Subcutaneous adipose tissue (tissue), 4 donors: ENCODE measurements around the gene DNAI2. TPM values are rescaled to one million over a fixed set of nuclear protein-coding genes. Genes with fewer than 3 reads are reported as not detected.

Source experiments
- total RNA-seq, 4 donors: library from RNA; depleted of rRNA; stranded (reverse); fragments of >200 nt; gene quantifications; one replicate each; pipeline ENCODE4 v1.1.0, GENCODE V29; 2016
- TF ChIP-seq, protein P1 (sequence below): fragments of 450-650 bp; IDR thresholded peaks from one replicate; pipeline ENCODE4 v1.5.1; 2016; ENCODE audit warnings: low read depth, mild to moderate bottlenecking, control low read depth, antibody characterized with exemption, moderate library complexity

Gene DNAI2
- total RNA-seq, 4 donors from 2014 or later: not detected

DNA sequence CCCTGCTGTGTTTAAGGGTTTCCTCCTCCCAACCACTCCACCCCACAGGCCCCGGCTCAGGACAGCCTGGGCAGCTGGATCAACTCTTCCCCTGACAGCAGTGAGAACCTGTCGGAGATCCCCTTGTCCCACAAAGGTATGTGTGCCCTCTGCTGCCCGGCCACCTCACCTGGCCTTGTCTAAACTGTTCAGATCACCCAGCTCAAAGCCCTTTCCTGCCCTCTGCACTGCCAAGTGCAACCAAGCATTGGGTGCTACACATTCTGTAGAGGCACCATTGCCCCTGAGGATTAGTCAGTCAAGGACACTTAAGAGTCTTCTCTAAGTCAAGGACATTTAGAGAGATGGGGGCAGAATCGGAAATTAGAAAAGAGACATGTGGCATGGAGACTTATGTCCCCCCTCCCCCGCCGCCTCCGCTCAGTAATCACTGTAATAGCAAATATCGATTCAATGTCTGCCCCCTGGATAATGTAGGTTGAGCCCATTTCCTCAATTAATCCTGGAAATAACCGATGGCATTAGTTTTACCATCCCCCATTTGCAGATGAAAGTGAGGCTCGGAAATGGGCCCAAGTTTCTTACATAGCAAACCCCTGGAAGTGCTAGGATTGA, 79.5 kb downstream of the DNAI2 start:
- TF ChIP-seq, protein P1, sequence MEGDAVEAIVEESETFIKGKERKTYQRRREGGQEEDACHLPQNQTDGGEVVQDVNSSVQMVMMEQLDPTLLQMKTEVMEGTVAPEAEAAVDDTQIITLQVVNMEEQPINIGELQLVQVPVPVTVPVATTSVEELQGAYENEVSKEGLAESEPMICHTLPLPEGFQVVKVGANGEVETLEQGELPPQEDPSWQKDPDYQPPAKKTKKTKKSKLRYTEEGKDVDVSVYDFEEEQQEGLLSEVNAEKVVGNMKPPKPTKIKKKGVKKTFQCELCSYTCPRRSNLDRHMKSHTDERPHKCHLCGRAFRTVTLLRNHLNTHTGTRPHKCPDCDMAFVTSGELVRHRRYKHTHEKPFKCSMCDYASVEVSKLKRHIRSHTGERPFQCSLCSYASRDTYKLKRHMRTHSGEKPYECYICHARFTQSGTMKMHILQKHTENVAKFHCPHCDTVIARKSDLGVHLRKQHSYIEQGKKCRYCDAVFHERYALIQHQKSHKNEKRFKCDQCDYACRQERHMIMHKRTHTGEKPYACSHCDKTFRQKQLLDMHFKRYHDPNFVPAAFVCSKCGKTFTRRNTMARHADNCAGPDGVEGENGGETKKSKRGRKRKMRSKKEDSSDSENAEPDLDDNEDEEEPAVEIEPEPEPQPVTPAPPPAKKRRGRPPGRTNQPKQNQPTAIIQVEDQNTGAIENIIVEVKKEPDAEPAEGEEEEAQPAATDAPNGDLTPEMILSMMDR: no peak

DNA sequence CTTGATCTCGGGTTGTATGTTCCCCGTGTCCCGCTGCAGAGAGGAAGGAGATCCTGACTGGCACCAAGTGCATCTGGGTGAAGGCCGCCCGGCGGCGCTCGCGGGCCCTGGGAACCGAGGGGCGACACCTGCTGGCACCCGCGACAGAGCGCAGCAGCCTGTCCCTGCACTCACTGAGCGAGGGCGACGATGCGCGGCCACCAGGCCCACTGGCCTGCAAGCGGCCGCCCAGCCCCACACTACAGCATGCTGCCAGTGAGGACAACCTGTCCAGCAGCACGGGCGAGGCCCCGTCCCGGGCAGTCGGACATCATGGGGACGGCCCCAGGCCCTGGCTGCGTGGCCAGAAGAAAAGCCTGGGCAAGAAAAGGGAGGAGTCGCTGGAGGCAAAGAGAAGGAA, 80.1 kb downstream of the DNAI2 start:
- TF ChIP-seq, protein P1: no peak

DNA sequence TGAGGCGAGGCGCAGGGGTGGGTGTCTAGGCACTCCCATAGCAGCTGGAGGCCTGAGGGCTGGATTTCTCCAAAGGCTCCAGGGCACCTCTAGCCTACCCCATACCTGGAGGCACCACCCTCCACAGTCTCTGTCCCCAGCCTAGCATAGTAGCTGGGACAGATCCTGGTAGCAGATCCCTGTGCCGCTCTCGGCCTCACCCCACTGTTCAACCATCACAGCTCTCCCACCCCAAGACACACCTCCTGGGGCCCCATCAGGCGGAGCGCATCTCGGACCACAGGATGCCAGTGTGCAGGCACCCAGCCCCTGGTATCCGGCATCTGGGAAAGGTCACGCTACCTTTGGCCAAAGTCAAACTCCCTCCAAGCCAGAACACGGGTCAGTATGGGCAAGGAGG, 80.5 kb downstream of the DNAI2 start:
- TF ChIP-seq, protein P1: no peak

DNA sequence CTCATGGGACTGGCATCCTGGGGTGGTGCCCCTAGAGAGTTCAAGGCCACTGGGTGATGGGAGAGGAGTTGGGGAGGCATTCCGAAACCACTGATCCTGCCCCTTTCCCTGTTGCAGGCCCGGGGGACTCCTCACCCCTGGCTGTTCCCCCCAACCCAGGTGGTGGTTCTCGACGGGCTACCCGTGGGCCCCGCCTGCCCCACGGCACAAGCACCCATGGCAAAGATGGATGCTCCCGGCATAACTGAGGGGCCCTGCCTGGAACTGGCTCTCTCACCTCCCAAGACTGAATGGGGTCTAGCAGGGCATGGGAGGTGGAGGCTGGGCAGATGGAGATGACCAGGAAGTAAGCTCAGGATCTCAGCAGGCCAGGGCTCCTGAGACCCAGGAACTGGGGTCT, 81.0 kb downstream of the DNAI2 start:
- TF ChIP-seq, protein P1: no peak

DNA sequence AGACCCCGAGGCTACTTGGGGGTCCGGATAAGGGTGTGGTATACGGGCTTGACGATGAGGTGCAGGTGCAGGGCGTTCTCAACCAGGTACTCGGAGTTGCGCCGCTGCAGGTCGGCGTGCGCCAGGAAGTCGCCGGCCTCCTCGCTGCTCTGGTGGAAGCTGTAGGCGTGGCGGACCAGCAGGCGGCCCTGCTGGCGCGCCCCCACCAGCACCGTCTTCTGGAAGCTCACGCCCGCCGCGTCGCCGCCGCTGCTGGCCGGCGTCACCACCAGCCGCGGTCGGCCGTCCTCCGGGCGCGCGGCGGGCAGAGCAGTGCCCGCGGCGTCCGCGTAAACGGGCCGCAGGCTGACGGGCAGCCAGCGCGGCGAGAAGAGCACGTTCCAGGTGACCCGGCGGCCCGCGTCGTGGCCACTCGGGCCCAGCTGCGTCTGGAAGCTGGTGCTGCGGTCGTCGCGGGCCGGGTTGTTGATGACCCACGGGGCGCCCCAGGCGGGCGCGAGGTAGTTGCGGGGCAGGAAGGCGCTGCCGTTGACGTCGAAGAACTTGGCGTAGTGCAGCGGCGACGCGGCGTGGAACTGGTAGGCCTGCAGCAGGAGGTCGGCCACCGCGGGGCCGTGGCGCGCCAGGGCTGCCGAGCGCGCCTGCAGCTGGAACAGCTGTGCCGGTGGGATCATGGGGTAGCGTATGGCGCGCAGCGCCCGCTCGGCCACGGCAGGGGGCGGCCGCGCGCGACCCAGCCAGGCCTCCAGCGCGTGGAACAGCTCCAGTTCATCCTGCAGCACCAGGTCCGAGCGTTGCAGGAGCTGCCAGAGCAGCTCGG, 82.8 kb downstream of the DNAI2 start:
- TF ChIP-seq, protein P1: no peak

DNA sequence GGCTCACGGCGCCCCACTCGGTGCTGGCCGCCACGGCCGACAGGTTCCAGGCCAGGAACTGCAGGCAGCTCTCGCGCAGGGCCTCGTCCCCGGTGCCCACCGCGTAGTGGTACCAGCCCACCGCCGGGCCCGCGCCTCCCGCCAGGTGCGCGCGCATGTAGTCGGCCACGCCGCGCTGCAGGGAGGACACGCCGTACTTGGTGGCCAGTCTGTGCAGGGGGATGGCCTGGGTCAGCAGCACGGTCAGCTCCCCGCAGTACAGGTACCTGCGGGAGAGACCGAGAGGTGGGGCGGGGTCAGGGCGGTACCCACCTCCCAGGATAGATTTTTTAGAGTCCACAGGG, 83.4 kb downstream of the DNAI2 start:
- TF ChIP-seq, protein P1: no peak

DNA sequence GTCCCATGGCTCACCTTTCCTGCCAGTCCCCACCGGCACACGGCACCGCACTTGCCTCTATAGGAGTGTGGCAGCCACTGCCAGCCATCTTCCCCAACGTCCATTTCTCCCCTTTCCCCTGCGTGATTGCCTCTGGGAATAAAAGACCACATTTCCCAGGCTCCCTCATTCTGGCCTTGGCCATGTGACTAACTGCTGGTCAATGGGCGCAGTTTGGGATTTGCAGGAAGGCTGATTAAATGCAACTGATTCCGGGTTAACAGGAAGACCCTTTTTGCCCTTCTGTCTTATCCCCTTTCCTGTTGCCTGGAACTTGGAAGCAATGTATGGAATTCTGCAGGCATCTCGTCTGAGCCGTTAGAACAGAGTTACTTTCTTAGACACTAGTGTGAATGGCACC, 84.7 kb downstream of the DNAI2 start:
- TF ChIP-seq, protein P1: no peak
